ENCODE measurements around the gene PLA2G2F.

DNA sequence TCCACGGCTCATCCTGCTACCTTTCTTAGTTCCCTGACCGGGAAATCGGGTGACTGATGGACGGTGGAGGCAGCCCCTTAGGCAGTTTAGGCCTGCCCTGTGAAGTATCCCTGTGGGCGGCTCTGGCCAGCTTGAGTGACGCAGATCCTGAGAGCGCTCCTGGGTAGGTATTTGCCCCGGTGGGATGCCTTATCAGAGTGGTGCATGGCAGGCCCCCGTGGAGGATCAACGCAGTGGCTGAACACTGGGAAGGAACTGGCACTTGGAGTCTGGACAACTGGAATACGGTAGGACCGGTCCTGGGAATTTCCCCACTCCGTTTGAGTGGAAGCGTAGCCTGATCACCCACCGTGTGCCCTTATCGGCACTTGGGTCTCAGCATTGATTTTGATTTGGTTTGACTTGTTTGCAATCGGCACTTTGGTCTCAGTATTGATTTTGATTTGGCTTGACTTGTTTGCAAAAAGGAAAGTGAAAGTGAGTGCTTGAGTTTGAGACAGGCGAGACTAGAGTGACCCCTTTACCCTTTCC lies 15.2 kb downstream of the PLA2G2F start:
- TF ChIP-seq FOXM1 (IDR thresholded peaks at IDR 0.05; ENCODE audit: borderline replicate concordance): no peak
- no peak for TF ChIP-seq TARDBP (IDR thresholded peaks at IDR 0.05)

Data from HEK293T (cell line).